Endothelial cell of umbilical vein (primary cell): ENCODE data around the gene ZCRB1. TPM values are rescaled to one million over a fixed set of nuclear protein-coding genes. Genes with fewer than 3 reads are reported as not detected.

Source experiments
- BruUV-seq: library from RNA; stranded (reverse); fragments of 400-500 nt; replicated peaks from 2 replicates; lab custom pipeline; 2021; lab: Mats Ljungman, UMichigan
- CTCF ChIA-PET: fragments of 300-600, 350-600 bp; sonication (Branson Sonifier 250); formaldehyde crosslinking; loops from one replicate; lab custom pipeline; 2021; ENCODE audit warnings: antibody characterized with exemption, inconsistent platforms; lab: Charles Lee
- POLR2A ChIA-PET: fragments of 300-600, 350-600 bp; sonication (Branson Sonifier 250); formaldehyde crosslinking; loops from one replicate; lab custom pipeline; 2021; ENCODE audit warnings: antibody characterized with exemption, inconsistent platforms; lab: Charles Lee
- DNase-seq: peaks from one replicate; pipeline ENCODE4 v3.0.0-alpha.2; 2011; ENCODE audit warnings: low read depth, low spot score
- FAIRE-seq: peaks from 2 replicates; lab custom pipeline; 2011; peaks lifted over from hg19 to GRCh38; lab: Jason Lieb, UNC
- H2AFZ ChIP-seq: 2 replicates; pipeline ENCODE4 v1.6.0; 2012; ENCODE audit warnings: low read depth, low read length, control low read depth, inconsistent platforms
- H3K27ac ChIP-seq: 2 replicates; pipeline ENCODE4 v1.5.1; 2011; ENCODE audit warnings: low read depth, mild to moderate bottlenecking, control low read depth, low read length, moderate library complexity; ENCODE audit not compliant: insufficient read depth
- H3K27me3 ChIP-seq, 2 experiments: 2 replicates each; pipeline versions ENCODE4 v1.6.0 to v1.6.1; 2011; ENCODE audit warnings: low read length in 2 of 2, mixed read lengths in 1 of 2; ENCODE audit not compliant: control insufficient read depth in 2 of 2, insufficient read depth in 2 of 2
- H3K36me3 ChIP-seq, 2 experiments: 2 replicates in 1 of 2; 3 replicates in 1 of 2; pipeline ENCODE4 v1.5.1; 2011; ENCODE audit warnings: low read length in 2 of 2, mild to moderate bottlenecking in 1 of 2, moderate library complexity in 1 of 2; ENCODE audit not compliant: control insufficient read depth in 2 of 2, insufficient read depth in 2 of 2; ENCODE audit errors: extremely low read depth in 1 of 2
- H3K4me1 ChIP-seq: 3 replicates; pipeline ENCODE4 v1.5.1; 2011; ENCODE audit warnings: mild to moderate bottlenecking, low read length; ENCODE audit not compliant: control insufficient read depth, insufficient read depth; ENCODE audit errors: extremely low read depth
- H3K4me2 ChIP-seq: 2 replicates; pipeline ENCODE4 v1.6.1; 2011; ENCODE audit warnings: low read length, control low read depth, mixed read lengths; ENCODE audit not compliant: insufficient read depth
- H3K4me3 ChIP-seq, 3 experiments: fragments of 200-600 bp in 1 of 3; sonication (generic), shearing (Covaris generic) in 1 of 3; replicated peaks in 1 of 3; 2 replicates each; pipeline ENCODE4 v1.5.1; 2011 to 2016; ENCODE audit warnings: control low read depth in 3 of 3, low read length in 3 of 3, mild to moderate bottlenecking in 2 of 3, inconsistent platforms in 1 of 3, low read depth in 1 of 3, moderate library complexity in 1 of 3; ENCODE audit not compliant: insufficient read depth in 1 of 3
- H3K79me2 ChIP-seq: 2 replicates; pipeline ENCODE4 v1.6.0; 2012; ENCODE audit warnings: low read length, inconsistent platforms; ENCODE audit not compliant: control insufficient read depth, insufficient read depth
- H3K9ac ChIP-seq: replicated peaks from 2 replicates; pipeline ENCODE3; 2011; ENCODE audit warnings: low read length, control low read depth; ENCODE audit not compliant: insufficient read depth; ENCODE audit errors: extremely low read depth
- H3K9me1 ChIP-seq: replicated peaks from 3 replicates; pipeline ENCODE4 v1.6.0; 2011; ENCODE audit warnings: mild to moderate bottlenecking, low read length; ENCODE audit not compliant: control insufficient read depth, insufficient read depth; ENCODE audit errors: extremely low read depth
- H3K9me3 ChIP-seq: replicated peaks from 2 replicates; pipeline ENCODE4 v1.5.1; 2012; ENCODE audit warnings: low read length, inconsistent platforms; ENCODE audit not compliant: control insufficient read depth, insufficient read depth
- H4K20me1 ChIP-seq: replicated peaks from 2 replicates; pipeline ENCODE3; 2011; ENCODE audit warnings: mild to moderate bottlenecking, low read length; ENCODE audit not compliant: control insufficient read depth, insufficient read depth; ENCODE audit errors: extremely low read depth
- EZH2 ChIP-seq: IDR thresholded peaks from 2 replicates; pipeline ENCODE4 v1.6.1; 2012; ENCODE audit warnings: borderline replicate concordance, low read depth, mild to moderate bottlenecking, moderate library complexity, low read length, inconsistent platforms; ENCODE audit not compliant: severe bottlenecking
- FOS ChIP-seq: IDR thresholded peaks from 2 replicates; pipeline ENCODE4 v1.6.1; 2011; ENCODE audit warnings: mild to moderate bottlenecking, low read length, moderate library complexity, borderline replicate concordance; ENCODE audit not compliant: insufficient read depth
- GATA2 ChIP-seq: IDR thresholded peaks from 2 replicates; pipeline ENCODE4 v1.7.0; 2011; ENCODE audit warnings: low read depth, mild to moderate bottlenecking, moderate library complexity, mixed read lengths, low read length; ENCODE audit not compliant: insufficient read length, insufficient read depth
- JUN ChIP-seq: IDR thresholded peaks from 2 replicates; pipeline ENCODE4 v1.6.1; 2011; ENCODE audit warnings: borderline replicate concordance, low read depth; ENCODE audit not compliant: insufficient read length, insufficient read depth
- MYC ChIP-seq: IDR thresholded peaks from one replicate; pipeline ENCODE4 v1.6.1; 2011; ENCODE audit warnings: mild to moderate bottlenecking, low read depth, low read length
- POLR2A ChIP-seq: IDR thresholded peaks from 2 replicates; pipeline ENCODE4 v1.6.1; 2012; ENCODE audit warnings: low read depth, mild to moderate bottlenecking, control low read depth, low read length
- POLR2AphosphoS5 ChIP-seq: IDR thresholded peaks from 2 replicates; pipeline ENCODE4 v1.6.1; 2012; ENCODE audit warnings: low read depth, mild to moderate bottlenecking, control low read depth, low read length, moderate library complexity; ENCODE audit not compliant: insufficient read depth
- dilution Hi-C: fragments of 300-500 bp; cut with MboI; formaldehyde crosslinking; loops from one replicate; pipeline ENCODE4 v1.15.0; 2019; ENCODE audit warnings: low sequenced_read_pairs; ENCODE audit not compliant: extremely low pct_ligation_motif_present
- intact Hi-C: fragments of 100-400 bp; cut with micrococcal nuclease; formaldehyde crosslinking; loops from one replicate; pipeline ENCODE4 v1.10.0; 2022
- polyA plus RNA-seq, 4 experiments: library from polyadenylated mRNA; depleted of rRNA in 3 of 4; stranded (reverse) in 3 of 4; unstranded in 1 of 4; fragments of >200 nt; gene quantifications; 2 replicates each; pipeline versions ENCODE4 v1.2.1 to v1.2.3, GENCODE V29; 2011 to 2012; ENCODE audit warnings: missing spikeins in 1 of 4
- total RNA-seq: library from RNA; stranded (reverse); gene quantifications from 2 replicates; pipeline ENCODE4 v1.2.3, GENCODE V29; 2021
- TF ChIP-seq, protein P1 (sequence below), 2 donors: IDR thresholded peaks; 1 replicate in 1 of 2; 2 replicates in 1 of 2; pipeline ENCODE4 v1.5.1; 2011; ENCODE audit warnings: low read length in 2 of 2, mild to moderate bottlenecking in 2 of 2, moderate library complexity in 2 of 2, control low read depth in 1 of 2, inconsistent platforms in 1 of 2, low read depth in 1 of 2; ENCODE audit not compliant: insufficient read depth in 1 of 2; ENCODE audit errors: extremely low read depth in 1 of 2
- TF ChIP-seq, protein P2 (sequence below): IDR thresholded peaks from 2 replicates; pipeline ENCODE4 v1.6.1; 2011; ENCODE audit not compliant: insufficient read depth, insufficient read length

ZCRB1 gene
- total and polyA plus RNA-seq, 2 donors (not counting 3 experiments of a cell fraction or from before 2014, with no cell fraction given): 13.2 to 55.3 TPM

DNA sequence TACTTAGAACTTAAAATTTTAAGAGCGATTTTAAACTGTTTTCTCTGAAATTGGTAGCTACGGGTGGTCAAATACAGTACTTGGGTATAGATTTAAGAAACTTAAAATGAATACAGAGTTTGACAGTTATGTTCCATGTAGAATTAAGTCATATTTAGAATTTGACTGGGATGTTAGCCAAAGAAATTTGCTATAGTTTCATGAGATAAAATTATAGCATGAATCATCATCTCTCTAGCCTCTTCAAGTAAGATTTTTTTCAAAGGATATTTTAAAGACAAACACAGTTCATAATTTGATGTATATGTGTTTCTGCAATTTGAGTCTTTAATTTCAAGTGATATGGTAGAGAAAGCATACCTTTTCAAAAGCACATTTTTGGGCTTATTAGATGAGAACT lies 41.0 kb downstream of the ZCRB1 start:
- Histone ChIP-seq H3K9me3 (no peaks in the 10 kb centered on the region), H3K27me3 (peaks cover 5% of the 10 kb centered on the region in 2 experiments), H4K20me1 (no peaks in the 10 kb centered on the region), H3K4me3 (no peak overlapping the region), H3K9ac (no peak overlapping the region), H3K4me2 (no peak overlapping the region), H3K4me1 (no peaks in the 10 kb centered on the region), H3K27ac (no peak overlapping the region), H3K79me2 (no peaks in the 10 kb centered on the region), H2AFZ (no peak overlapping the region), H3K36me3 (no peaks in the 10 kb centered on the region), H3K9me1 (no peaks in the 10 kb centered on the region)
- ChIA-PET POLR2A (no interaction called here), CTCF (interaction anchor here (1.2 kb wide), 1 partner anchor 11 kb away, joined by 3 read pairs; no protein-coding TSS in a partner anchor)
- FAIRE-seq (no peak), DNase-seq (no peak)
- TF ChIP-seq EZH2: no peak
- no peak for TF ChIP-seq POLR2AphosphoS5
- no peak for TF ChIP-seq FOS
- TF ChIP-seq, protein P1, sequence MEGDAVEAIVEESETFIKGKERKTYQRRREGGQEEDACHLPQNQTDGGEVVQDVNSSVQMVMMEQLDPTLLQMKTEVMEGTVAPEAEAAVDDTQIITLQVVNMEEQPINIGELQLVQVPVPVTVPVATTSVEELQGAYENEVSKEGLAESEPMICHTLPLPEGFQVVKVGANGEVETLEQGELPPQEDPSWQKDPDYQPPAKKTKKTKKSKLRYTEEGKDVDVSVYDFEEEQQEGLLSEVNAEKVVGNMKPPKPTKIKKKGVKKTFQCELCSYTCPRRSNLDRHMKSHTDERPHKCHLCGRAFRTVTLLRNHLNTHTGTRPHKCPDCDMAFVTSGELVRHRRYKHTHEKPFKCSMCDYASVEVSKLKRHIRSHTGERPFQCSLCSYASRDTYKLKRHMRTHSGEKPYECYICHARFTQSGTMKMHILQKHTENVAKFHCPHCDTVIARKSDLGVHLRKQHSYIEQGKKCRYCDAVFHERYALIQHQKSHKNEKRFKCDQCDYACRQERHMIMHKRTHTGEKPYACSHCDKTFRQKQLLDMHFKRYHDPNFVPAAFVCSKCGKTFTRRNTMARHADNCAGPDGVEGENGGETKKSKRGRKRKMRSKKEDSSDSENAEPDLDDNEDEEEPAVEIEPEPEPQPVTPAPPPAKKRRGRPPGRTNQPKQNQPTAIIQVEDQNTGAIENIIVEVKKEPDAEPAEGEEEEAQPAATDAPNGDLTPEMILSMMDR (IDR thresholded peaks at IDR 0.05; ENCODE audit: extremely low read depth in 1 of 2, insufficient read depth in 1 of 2, low read depth in 1 of 2, low read length in 2 of 2): no peak
- TF ChIP-seq POLR2A: no peak
- dilution Hi-C loops: no loop called here
- no TSS peak for BruUV-seq
- intact Hi-C loops: no loop called here

GRCh38 chr12:42284157-42284556 lies 41.7 kb downstream of the ZCRB1 start:
- Histone ChIP-seq H3K4me3 (no peak overlapping the region), H2AFZ (no peak overlapping the region), H3K4me2 (no peak overlapping the region), H3K9ac (no peak overlapping the region), H3K27ac (no peak overlapping the region), H3K36me3 (no peaks in the 10 kb centered on the region), H4K20me1 (no peaks in the 10 kb centered on the region), H3K79me2 (no peaks in the 10 kb centered on the region), H3K27me3 (peaks cover 5% of the 10 kb centered on the region in 2 experiments), H3K4me1 (no peaks in the 10 kb centered on the region), H3K9me3 (no peaks in the 10 kb centered on the region), H3K9me1 (no peaks in the 10 kb centered on the region)
- no peak for TF ChIP-seq FOS
- no peak for TF ChIP-seq POLR2A
- TF ChIP-seq EZH2: no peak
- no peak for TF ChIP-seq GATA2
- TF ChIP-seq JUN: no peak
- TF ChIP-seq, protein P2, sequence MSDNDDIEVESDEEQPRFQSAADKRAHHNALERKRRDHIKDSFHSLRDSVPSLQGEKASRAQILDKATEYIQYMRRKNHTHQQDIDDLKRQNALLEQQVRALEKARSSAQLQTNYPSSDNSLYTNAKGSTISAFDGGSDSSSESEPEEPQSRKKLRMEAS: no peak
- no peak for TF ChIP-seq POLR2AphosphoS5
- TF ChIP-seq, protein P1 (IDR thresholded peaks at IDR 0.05; ENCODE audit: extremely low read depth in 1 of 2, insufficient read depth in 1 of 2, low read depth in 1 of 2, low read length in 2 of 2): no peak
- TF ChIP-seq MYC: no peak
- FAIRE-seq (no peak), DNase-seq (no peak)
- POLR2A ChIA-PET: no interaction called here
- CTCF ChIA-PET: interaction anchor here (1.2 kb wide), 1 partner anchor 10 kb away, joined by 3 read pairs; no protein-coding TSS in a partner anchor
- intact Hi-C loops: no loop called here
- BruUV-seq: no TSS peak
- dilution Hi-C loops: no loop called here
